GM23338 (cell line): ENCODE measurements around the gene EFEMP1. TPM values are rescaled to one million over a fixed set of nuclear protein-coding genes. Genes with fewer than 3 reads are reported as not detected.

Source experiments
- ATAC-seq: fragments of 200-7000 bp; cut with Tn5 transposase; 3 replicates; pipeline ENCODE4 v1.9.1; 2020
- DNase-seq: peaks from one replicate; pipeline ENCODE4 v3.0.0-alpha.2; 2015; ENCODE audit warnings: low spot score
- H2AFZ ChIP-seq: fragments of 200-600 bp; sonication (generic); 2 replicates; pipeline ENCODE4 v1.8.0; 2016; ENCODE audit warnings: antibody characterized with exemption, mild to moderate bottlenecking, moderate library complexity
- H3F3A ChIP-seq: fragments of 200-600 bp; sonication (generic); replicated peaks from 2 replicates; pipeline ENCODE4 v1.8.0; 2017; ENCODE audit warnings: antibody characterized with exemption, mixed run types, low read depth
- H3K27ac ChIP-seq: fragments of 200-600 bp; sonication (generic); 2 replicates; pipeline ENCODE4 v1.6.1; 2016; ENCODE audit warnings: low read depth
- H3K27me3 ChIP-seq: fragments of 200-600 bp; sonication (generic); 2 replicates; pipeline ENCODE4 v1.8.0; 2016; ENCODE audit warnings: mild to moderate bottlenecking, mixed run types, moderate library complexity; ENCODE audit not compliant: insufficient read depth
- H3K36me3 ChIP-seq: fragments of 200-600 bp; sonication (generic); 2 replicates; pipeline ENCODE4 v1.8.0; 2016; ENCODE audit warnings: mild to moderate bottlenecking; ENCODE audit not compliant: insufficient read depth
- H3K4me1 ChIP-seq: fragments of 200-600 bp; sonication (generic); 2 replicates; pipeline ENCODE4 v1.8.0; 2016; ENCODE audit warnings: mild to moderate bottlenecking, moderate library complexity; ENCODE audit not compliant: insufficient read depth
- H3K4me2 ChIP-seq: fragments of 200-600 bp; sonication (generic); 2 replicates; pipeline ENCODE4 v1.7.1; 2017; ENCODE audit warnings: mixed run types
- H3K4me3 ChIP-seq: fragments of 200-600 bp; sonication (generic); 2 replicates; pipeline ENCODE4 v1.6.1; 2016; ENCODE audit warnings: mixed run types
- H3K79me2 ChIP-seq: fragments of 200-600 bp; sonication (generic); replicated peaks from 2 replicates; pipeline ENCODE4 v1.8.0; 2017; ENCODE audit warnings: mild to moderate bottlenecking; ENCODE audit not compliant: insufficient read depth
- H3K9me2 ChIP-seq: fragments of 200-600 bp; sonication (generic); 2 replicates; pipeline ENCODE4 v1.8.0; 2017; ENCODE audit not compliant: insufficient read depth
- H4K20me1 ChIP-seq: fragments of 200-600 bp; sonication (generic); replicated peaks from 2 replicates; pipeline ENCODE4 v1.8.0; 2017; ENCODE audit warnings: mild to moderate bottlenecking; ENCODE audit not compliant: insufficient read depth
- H3K27ac Mint-ChIP-seq: 2 replicates; pipeline ENCODE4 v1.8.0; 2020; ENCODE audit warnings: inconsistent platforms, mild to moderate bottlenecking, moderate library complexity, mixed read lengths
- H3K27me3 Mint-ChIP-seq: 3 replicates; pipeline ENCODE4 v1.8.0; 2022; ENCODE audit warnings: low read depth, mild to moderate bottlenecking, moderate library complexity, mixed read lengths, inconsistent platforms; ENCODE audit not compliant: insufficient read depth, poor library complexity
- H3K36me3 Mint-ChIP-seq: 3 replicates; pipeline ENCODE4 v1.8.0; 2021; ENCODE audit warnings: low read depth, mild to moderate bottlenecking, inconsistent platforms, moderate library complexity, mixed read lengths
- H3K4me1 Mint-ChIP-seq: 3 replicates; pipeline ENCODE4 v1.8.0; 2020; ENCODE audit warnings: mild to moderate bottlenecking, inconsistent platforms, mixed read lengths
- H3K4me3 Mint-ChIP-seq: 3 replicates; pipeline ENCODE4 v1.8.0; 2021; ENCODE audit warnings: moderate library complexity, mild to moderate bottlenecking, inconsistent platforms, mixed read lengths
- H3K9me3 Mint-ChIP-seq: 3 replicates; pipeline ENCODE4 v1.8.0; 2020; ENCODE audit warnings: moderate library complexity, mild to moderate bottlenecking, inconsistent platforms, mixed read lengths
- CTCF ChIP-seq, 2 experiments: fragments of 200-600 bp in 1 of 2; sonication (generic) in 1 of 2; conservative IDR thresholded peaks; 2 replicates each; pipeline versions ENCODE4 v1.5.1 to v1.6.1; 2016 to 2017; ENCODE audit warnings: antibody characterized with exemption in 2 of 2, low read depth in 2 of 2, mild to moderate bottlenecking in 2 of 2, moderate library complexity in 1 of 2
- POLR2AphosphoS5 ChIP-seq: IDR thresholded peaks from 2 replicates; pipeline ENCODE4 v1.6.1; 2016; ENCODE audit warnings: antibody characterized with exemption, low read depth
- STAT1 ChIP-seq: IDR thresholded peaks from one replicate; pipeline ENCODE4 v1.6.1; 2016; ENCODE audit warnings: antibody characterized with exemption; ENCODE audit not compliant: unreplicated experiment
- ZNF331 ChIP-seq: fragments of 250-450 bp; sonication (Bioruptor Pico); IDR thresholded peaks from 2 replicates; pipeline ENCODE4 v1.5.0; 2020; ENCODE audit warnings: low read depth, mild to moderate bottlenecking, moderate library complexity
- polyA plus RNA-seq: library from polyadenylated mRNA; unstranded; fragments of >200 nt; fragmentation: Nextera tagmentation; extraction: Ambion mirVana; gene quantifications from 2 replicates; pipeline ENCODE4 v1.2.1, GENCODE V29; 2016
- total RNA-seq: library from RNA; depleted of rRNA; stranded (reverse); fragments of >200 nt; shearing (Covaris generic); gene quantifications from 2 replicates; pipeline ENCODE4 v1.2.3, GENCODE V29; 2014; rRNA removed

The EFEMP1 gene
- total and polyA plus RNA-seq, 2 experiments from 2014 or later, result 12.6 to 22.5 TPM

DNA sequence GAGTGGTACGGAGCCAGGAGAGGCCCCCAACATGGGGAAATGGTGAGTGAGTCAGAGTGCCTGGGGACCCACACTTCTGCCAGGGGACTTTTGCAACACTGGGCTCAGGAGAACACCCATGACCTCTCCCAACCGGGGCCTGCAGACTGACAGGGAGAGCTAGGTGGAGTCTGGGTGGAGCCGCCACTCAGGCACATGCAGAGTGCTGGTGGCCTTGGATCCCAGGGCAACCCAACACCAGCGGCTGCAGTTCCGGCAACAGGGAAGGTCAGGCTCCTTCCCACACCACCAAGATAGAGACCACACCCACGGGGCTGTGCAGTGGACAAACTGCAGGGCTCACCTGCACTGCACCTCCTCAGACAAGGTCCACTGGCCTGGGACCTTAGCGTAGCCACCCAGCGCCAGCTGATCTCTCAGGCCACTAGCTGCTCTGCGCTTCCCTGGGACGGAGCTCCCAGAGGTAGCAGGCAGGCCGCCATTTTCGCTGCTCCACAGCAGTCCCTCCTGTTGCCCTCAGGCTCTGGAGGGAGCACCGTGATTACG lies 99.0 kb downstream of the EFEMP1 start:
- Mint-ChIP-seq H3K27me3 (peaks cover 2% of the 10 kb centered on the region), H3K27ac (no peak overlapping the region; the same call in 1 of the 2 replicates), H3K9me3 (no peaks in the 10 kb centered on the region), H3K4me3 (no peak overlapping the region), H3K36me3 (no peaks in the 10 kb centered on the region), H3K4me1 (peaks cover 15% of the 10 kb centered on the region)
- no peaks in the 10 kb centered on the region for H3K9me2 ChIP-seq
- no peak overlapping the region; the same call in 1 of the 2 replicates for H2AFZ ChIP-seq
- DNase-seq (no peak), ATAC-seq (no peak)
- no peaks in the 10 kb centered on the region for H4K20me1 ChIP-seq
- H3K27me3 ChIP-seq, result no peaks in the 10 kb centered on the region
- no peak overlapping the region for H3K4me2 ChIP-seq
- no peak overlapping the region for H3K4me3 ChIP-seq
- no peaks in the 10 kb centered on the region for H3K79me2 ChIP-seq
- no peak overlapping the region for H3K27ac ChIP-seq
- no peaks in the 10 kb centered on the region for H3K36me3 ChIP-seq
- TF ChIP-seq STAT1, result no peak
- TF ChIP-seq POLR2AphosphoS5, result no peak
- TF ChIP-seq ZNF331 (CRISPR knock-in tag), result no peak
- no peak for TF ChIP-seq CTCF (conservative IDR thresholded peaks at IDR 0.05; ENCODE audit: low read depth in 2 of 2)
- H3F3A ChIP-seq, result no peaks in the 10 kb centered on the region
- H3K4me1 ChIP-seq, result no peaks in the 10 kb centered on the region; the same call in 1 of the 2 replicates

Other genes with a start within 250 kb of the EFEMP1 start
- gene PNPT1, start 229.9 kb downstream of the EFEMP1 start, total RNA-seq, result 34.6 and 41.2 TPM in 2 replicates
- 21.4 and 31.1 TPM in 2 replicates for gene PNPT1, start 229.9 kb downstream of the EFEMP1 start, polyA plus RNA-seq